ENCODE data around the gene FANCC. TPM values are rescaled to one million over a fixed set of nuclear protein-coding genes. Genes with fewer than 3 reads are reported as not detected.

Gene FANCC
- total and polyA plus RNA-seq, 2 of the 8 experiments (the other 6 are each of a cell fraction or from before 2014, with no cell fraction given) = 7.8 to 15.2 TPM

GRCh38 chr9:95350266-95350665, 32.8 kb upstream of the FANCC start:
- CTCF ChIA-PET (ENCODE audit: partially characterized antibody) = interaction anchor here (1.3 to 2.5 kb wide), 3 partner anchors 11 to 14 kb away, joined by 3 to 9 read pairs (median 5); no protein-coding TSS in a partner anchor
- Histone ChIP-seq H3K4ac (replicated peaks; ENCODE audit: insufficient read length, low read depth, low read length) (no peak overlapping the region), H2AFZ (ENCODE audit: low read length) (peak overlapping the region; percentile 23; the same call in 1 of the 2 replicates)

More at GRCh38 chr9:95350266-95350665, 32.8 kb upstream of the FANCC start:
- Histone ChIP-seq H3K9me3 (ENCODE audit: insufficient read depth in 2 of 2, low read depth in 1 of 2, low read length in 1 of 2) (no peaks in the 10 kb centered on the region), H2BK12ac (ENCODE audit: low read depth, low read length) (no peak overlapping the region), H3K79me2 (ENCODE audit: control insufficient read depth in 1 of 2, insufficient read depth in 2 of 2, low read length in 2 of 2) (no peaks in the 10 kb centered on the region), H4K8ac (ENCODE audit: extremely low read depth, insufficient read depth, low read length) (no peak overlapping the region), H2BK5ac (ENCODE audit: low read depth, low read length) (no peak overlapping the region), H4K5ac (ENCODE audit: insufficient read length, low read depth, low read length) (no peak overlapping the region), H2BK15ac (ENCODE audit: low read length) (no peak overlapping the region), H3K14ac (ENCODE audit: insufficient read length) (no peak overlapping the region), H3K4me1 (replicated peaks in 1 of 4; ENCODE audit: control insufficient read depth in 3 of 4, insufficient read depth in 4 of 4, low read length in 3 of 4) (peaks cover 0 to 3% (median 1%) of the 10 kb centered on the region in 4 experiments; a peak in 4 of 7 replicates), H2AK5ac (ENCODE audit: low read depth, low read length) (no peak overlapping the region), H3K4me2 (ENCODE audit: insufficient read depth in 1 of 2, low read depth in 2 of 2, low read length in 2 of 2) (peak overlapping the region; percentile 90 to 99), H3K4me3 (ENCODE audit: extremely low read depth in 1 of 4, insufficient read depth in 2 of 4, low read depth in 3 of 4, low read length in 4 of 4) (peak overlapping the region in 2 of 4 experiments; percentile 52 to 59; a peak in 5 of 8 replicates), H4K20me1 (replicated peaks in 1 of 2; ENCODE audit: control insufficient read depth in 1 of 2, insufficient read depth in 2 of 2, low read length in 2 of 2) (no peaks in the 10 kb centered on the region), H3K9ac (replicated peaks in 1 of 4; ENCODE audit: extremely low read depth in 1 of 4, low read depth in 3 of 4, low read length in 3 of 4) (no peak overlapping the region), H3K36me3 (ENCODE audit: control insufficient read depth in 2 of 4, insufficient read depth in 4 of 4, low read length in 3 of 4) (no peaks in the 10 kb centered on the region), H2BK20ac (ENCODE audit: low read length) (no peak overlapping the region), H3K56ac (replicated peaks; ENCODE audit: insufficient read length, low read depth, low read length) (no peak overlapping the region), H3K23ac (ENCODE audit: insufficient read length) (no peak overlapping the region), H2BK120ac (replicated peaks; ENCODE audit: low read depth, low read length) (no peak overlapping the region), H3K23me2 (ENCODE audit: low read depth, low read length) (peaks cover 12% of the 10 kb centered on the region), H3K18ac (ENCODE audit: extremely low read depth, low read length) (no peak overlapping the region), H3K27ac (ENCODE audit: low read depth, low read length) (no peak overlapping the region), H3K27me3 (replicated peaks in 1 of 4; ENCODE audit: control insufficient read depth in 3 of 4, extremely low read depth in 1 of 4, insufficient read depth in 3 of 4, low read length in 3 of 4) (peaks cover 12 to 37% (median 34%) of the 10 kb centered on the region in 4 experiments; a peak in 6 of 7 replicates), H4K91ac (replicated peaks; ENCODE audit: insufficient read length, low read length) (no peak overlapping the region), H3K79me1 (ENCODE audit: low read depth, low read length) (no peaks in the 10 kb centered on the region)
- TF ChIP-seq SRF (IDR thresholded peaks at IDR 0.05; ENCODE audit: low read depth, low read length) = no peak
- TF ChIP-seq CTCF (IDR thresholded peaks at IDR 0.05; ENCODE audit: control extremely low read depth in 1 of 3, insufficient read depth in 1 of 3, low read depth in 1 of 3, low read length in 3 of 3) = no peak
- TF ChIP-seq POLR2AphosphoS5 (IDR thresholded peaks at IDR 0.05; ENCODE audit: low read depth, low read length) = no peak
- no peak for TF ChIP-seq JUND (IDR thresholded peaks at IDR 0.05; ENCODE audit: low read length)
- no peak for TF ChIP-seq TCF12 (IDR thresholded peaks at IDR 0.05; ENCODE audit: low read depth, low read length)
- TF ChIP-seq SIN3A (conservative IDR thresholded peaks at IDR 0.05 in 1 of 2, IDR thresholded peaks at IDR 0.05 in 1 of 2; ENCODE audit: low read depth in 1 of 2, low read length in 2 of 2) = no peak
- no peak for TF ChIP-seq PHF8 (conservative IDR thresholded peaks at IDR 0.05; ENCODE audit: low read depth, low read length)
- TF ChIP-seq RAD21 (IDR thresholded peaks at IDR 0.05 in 1 of 2, conservative IDR thresholded peaks at IDR 0.05 in 1 of 2; ENCODE audit: low read depth in 2 of 2, low read length in 2 of 2) = no peak
- 63% methylated on average over 18 of the region's 18 CpGs; no CpG with 5 or more reads in 1 of the 2 experiments for WGBS, 2 experiments (ENCODE audit: extremely low coverage in 1 of 2, insufficient coverage in 1 of 2, insufficient read length in 1 of 2, insufficient replicate concordance in 2 of 2, low coverage in 1 of 2, low lambda C conversion rate in 2 of 2, missing lambda C conversion rate in 1 of 2)
- peak in 1 of 2 experiments; percentile 49 for DNase-seq (ENCODE audit: low read depth in 1 of 2, low spot score in 2 of 2)
- FAIRE-seq = no peak
- POLR2A ChIA-PET (ENCODE audit: partially characterized antibody) = no interaction called here
